D721Med (cell line): ENCODE measurements around the gene AKAP10.
"Not testable (repeated sequence)": the region's sequence is repeated elsewhere in the genome, so short reads cannot be mapped to it uniquely, and the experiment has no call there.

Experiments used
- DNase-seq: peaks from one replicate; pipeline ENCODE4 v3.0.0; 2011; ENCODE audit warnings: low spot score; ENCODE audit not compliant: insufficient read length
- FAIRE-seq: peaks from 2 replicates; lab custom pipeline; 2011; peaks lifted over from hg19 to GRCh38; lab: Jason Lieb, UNC
- TF ChIP-seq, protein P1 (sequence below): IDR thresholded peaks from 2 replicates; pipeline ENCODE4 v1.5.1; 2012; ENCODE audit warnings: mild to moderate bottlenecking, control low read depth; ENCODE audit not compliant: insufficient read depth; ENCODE audit errors: missing control alignments

The AKAP10 gene, protein sequence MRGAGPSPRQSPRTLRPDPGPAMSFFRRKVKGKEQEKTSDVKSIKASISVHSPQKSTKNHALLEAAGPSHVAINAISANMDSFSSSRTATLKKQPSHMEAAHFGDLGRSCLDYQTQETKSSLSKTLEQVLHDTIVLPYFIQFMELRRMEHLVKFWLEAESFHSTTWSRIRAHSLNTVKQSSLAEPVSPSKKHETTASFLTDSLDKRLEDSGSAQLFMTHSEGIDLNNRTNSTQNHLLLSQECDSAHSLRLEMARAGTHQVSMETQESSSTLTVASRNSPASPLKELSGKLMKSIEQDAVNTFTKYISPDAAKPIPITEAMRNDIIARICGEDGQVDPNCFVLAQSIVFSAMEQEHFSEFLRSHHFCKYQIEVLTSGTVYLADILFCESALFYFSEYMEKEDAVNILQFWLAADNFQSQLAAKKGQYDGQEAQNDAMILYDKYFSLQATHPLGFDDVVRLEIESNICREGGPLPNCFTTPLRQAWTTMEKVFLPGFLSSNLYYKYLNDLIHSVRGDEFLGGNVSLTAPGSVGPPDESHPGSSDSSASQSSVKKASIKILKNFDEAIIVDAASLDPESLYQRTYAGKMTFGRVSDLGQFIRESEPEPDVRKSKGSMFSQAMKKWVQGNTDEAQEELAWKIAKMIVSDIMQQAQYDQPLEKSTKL

DNA sequence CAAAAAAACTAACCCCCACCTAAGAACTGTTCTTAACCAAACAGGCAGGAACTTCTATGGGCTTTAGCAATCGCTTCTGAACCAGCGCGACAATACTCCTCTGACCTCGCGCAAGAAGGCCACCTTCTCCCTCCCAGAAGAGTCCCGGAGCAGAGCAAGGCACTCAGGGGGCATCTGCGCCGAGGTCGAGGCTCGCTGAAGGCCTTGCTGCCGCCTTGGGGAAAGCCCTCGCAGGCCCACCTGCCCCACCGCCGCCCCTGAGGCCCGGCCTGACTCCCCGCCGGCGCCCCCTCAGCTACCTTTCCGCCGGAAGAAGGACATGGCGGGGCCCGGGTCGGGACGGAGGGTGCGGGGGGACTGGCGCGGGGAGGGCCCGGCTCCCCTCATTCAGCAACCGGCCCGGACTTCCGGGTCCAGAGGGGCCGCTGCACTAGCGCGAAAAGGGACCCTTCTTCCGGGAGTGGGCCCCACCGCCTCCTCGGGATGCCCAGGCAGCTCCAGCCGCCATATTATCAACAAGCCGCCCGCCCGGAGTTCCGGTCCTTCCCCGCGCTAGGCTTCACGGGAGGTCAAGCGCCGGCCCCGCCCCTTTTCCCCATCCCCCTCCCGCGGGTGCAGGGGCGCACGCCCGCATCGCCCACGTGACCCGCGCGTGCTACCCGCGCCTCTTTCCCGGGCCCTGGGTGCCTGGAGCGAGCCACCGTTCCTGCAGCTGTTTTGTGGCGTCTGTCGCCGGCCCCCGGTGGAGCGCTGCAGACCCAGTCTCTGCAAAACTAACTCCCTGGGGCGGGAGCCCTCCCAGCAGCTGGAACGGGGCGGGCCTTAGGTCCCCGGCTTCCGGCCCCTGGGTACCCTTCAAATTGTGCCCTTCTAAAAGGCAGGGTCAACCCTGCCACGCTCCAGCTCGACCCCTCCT is at the start of gene AKAP10:
AKAP10 (minus strand) TSS at position 536 of the 916 bp plus-strand sequence; CDS start at position 387, 149 bp downstream.
- no peak for FAIRE-seq
- peak; percentile 78 for DNase-seq
- TF ChIP-seq, protein P1, sequence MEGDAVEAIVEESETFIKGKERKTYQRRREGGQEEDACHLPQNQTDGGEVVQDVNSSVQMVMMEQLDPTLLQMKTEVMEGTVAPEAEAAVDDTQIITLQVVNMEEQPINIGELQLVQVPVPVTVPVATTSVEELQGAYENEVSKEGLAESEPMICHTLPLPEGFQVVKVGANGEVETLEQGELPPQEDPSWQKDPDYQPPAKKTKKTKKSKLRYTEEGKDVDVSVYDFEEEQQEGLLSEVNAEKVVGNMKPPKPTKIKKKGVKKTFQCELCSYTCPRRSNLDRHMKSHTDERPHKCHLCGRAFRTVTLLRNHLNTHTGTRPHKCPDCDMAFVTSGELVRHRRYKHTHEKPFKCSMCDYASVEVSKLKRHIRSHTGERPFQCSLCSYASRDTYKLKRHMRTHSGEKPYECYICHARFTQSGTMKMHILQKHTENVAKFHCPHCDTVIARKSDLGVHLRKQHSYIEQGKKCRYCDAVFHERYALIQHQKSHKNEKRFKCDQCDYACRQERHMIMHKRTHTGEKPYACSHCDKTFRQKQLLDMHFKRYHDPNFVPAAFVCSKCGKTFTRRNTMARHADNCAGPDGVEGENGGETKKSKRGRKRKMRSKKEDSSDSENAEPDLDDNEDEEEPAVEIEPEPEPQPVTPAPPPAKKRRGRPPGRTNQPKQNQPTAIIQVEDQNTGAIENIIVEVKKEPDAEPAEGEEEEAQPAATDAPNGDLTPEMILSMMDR = no peak

- DNase-seq (no peak), FAIRE-seq (no peak)
- TF ChIP-seq, protein P1 = no peak
These were observed 49.3 kb upstream of the AKAP10 start for GRCh38 chr17:20026960-20027359.

- DNase-seq (no peak), FAIRE-seq (no peak)
- TF ChIP-seq, protein P1 = no peak
These were observed 45.1 kb upstream of the AKAP10 start for GRCh38 chr17:20022701-20023100.

DNA sequence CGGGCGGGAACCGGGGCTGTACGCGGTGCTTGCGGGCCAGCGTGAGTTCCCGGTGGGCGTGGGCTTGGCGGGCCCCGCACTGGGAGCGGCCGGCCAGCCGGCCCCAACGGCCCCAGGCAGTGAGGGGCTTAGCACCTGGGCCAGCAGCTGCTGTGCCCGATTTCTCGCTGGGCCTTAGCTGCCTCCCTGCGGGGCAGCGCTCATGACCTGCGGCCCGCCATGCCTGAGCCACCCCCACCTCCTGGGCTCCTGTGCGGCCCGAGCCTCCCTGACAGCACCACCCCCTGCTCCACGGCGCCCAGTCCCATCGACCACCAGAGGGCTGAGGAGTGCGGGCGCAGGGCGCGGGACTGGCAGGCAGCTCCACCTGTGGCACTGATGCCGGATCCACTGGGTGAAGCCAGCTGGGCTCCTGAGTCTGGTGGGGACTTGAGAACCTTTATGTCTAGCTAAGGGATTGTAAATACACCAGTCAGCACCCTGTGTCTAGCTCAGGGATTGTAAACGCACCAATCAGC is 38.9 kb upstream of the AKAP10 start:
- FAIRE-seq, DNase-seq: not testable (repeated sequence)

DNA sequence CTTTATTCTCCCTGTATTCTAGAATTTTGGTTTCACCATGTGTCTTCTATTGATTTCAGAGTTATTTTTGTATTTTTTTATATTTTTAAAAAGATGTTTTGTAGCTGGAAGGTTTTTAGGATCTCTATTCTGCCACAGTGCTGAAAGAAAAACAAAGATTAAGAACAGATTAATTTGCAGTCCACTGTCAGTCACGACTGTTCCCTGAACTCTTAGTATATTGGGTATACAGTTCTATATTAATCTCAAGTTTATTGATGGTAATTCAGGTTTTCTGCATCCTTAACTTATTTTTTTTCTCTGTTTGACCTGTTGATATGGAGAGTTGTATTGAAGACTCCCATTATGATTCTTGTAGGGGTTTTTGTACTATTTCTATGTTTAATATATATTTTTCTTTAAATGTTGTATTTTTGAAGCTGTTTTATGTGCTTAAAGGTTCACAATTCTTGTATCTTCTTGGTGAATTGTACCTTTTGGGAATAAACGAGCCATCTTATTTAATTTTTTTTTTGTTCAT is 34.4 kb upstream of the AKAP10 start:
- TF ChIP-seq, protein P1 = no peak
- DNase-seq (no peak), FAIRE-seq (no peak)

GRCh38 chr17:20010936-20011335 is 33.3 kb upstream of the AKAP10 start:
- FAIRE-seq (no peak), DNase-seq (no peak)
- TF ChIP-seq, protein P1 = no peak
